ENCODE data around the gene GPR157.
A peak's percentile ranks its signal among the peaks of the same experiment; 100 is the strongest.

Gene GPR157

DNA sequence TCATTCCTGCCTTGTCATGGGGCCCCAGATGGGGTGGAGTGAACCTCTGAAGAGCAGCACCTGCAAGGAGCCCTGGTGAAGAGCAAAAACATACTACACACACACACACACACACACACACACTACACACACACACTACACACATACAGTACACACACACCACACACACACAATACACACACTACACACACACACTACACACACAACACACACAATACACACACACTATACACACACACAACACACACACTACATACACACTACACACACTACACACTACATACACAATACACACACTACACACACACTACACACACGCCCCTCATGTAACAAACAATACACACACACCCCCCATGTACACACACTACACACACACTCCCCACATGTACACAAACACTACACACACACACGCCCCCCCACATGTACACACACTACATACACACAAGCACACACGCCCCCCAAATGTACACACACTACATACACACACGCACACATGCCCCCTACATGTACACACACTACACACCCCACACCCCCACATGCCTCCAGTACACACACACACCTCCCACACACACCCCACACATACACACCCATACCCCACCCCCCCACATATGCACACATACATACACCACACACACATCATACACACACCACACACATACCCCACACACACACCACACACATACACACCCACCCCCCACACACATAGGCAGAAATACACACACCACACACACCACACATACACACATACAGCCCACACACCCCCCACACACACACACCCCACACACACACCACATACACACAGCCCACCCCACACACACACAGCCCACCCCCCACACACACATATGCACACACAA, 68.8 kb downstream of the GPR157 start:
- no peak for DNase-seq

DNA sequence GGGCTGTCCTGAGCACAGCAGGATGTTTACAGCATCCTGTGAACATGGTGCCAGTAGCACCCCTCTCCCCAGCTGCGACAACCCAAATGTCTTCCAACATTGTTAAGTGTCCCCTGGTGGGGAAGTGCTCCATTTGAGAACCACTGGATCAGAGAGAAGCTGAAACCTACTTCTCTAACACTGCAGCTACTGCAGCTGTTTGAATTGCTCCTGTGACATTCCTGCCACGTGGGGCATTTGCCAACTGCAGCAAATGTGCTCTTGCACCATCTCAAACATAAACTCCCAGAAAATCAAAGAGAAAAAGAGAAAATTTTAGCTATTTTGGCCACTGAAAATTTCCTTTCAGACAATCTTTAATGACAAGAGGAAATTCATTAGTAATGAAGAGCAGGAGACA, 70.4 kb downstream of the GPR157 start:
- DNase-seq, result peak; percentile 41 to 72

DNA sequence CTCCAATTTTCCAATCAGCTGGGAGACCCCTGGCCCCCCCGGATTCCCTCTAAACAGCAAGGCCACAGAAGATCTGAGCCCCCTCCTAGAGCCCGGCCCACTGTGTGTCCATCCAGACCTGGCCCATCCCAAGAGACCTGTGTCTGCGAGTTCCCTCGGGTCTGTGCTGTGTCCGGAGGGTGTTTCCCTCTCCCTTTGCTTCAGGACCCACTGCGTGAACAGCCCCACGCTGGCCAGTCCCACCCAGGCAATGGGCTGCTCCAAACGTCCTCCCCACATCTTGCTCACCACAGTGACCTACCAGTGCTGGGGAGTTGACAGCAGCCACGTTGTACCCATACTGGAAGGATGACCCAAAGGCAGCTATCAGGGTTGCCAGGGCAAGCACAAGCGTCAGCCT, 71.1 kb downstream of the GPR157 start:
- DNase-seq, result no peak

DNA sequence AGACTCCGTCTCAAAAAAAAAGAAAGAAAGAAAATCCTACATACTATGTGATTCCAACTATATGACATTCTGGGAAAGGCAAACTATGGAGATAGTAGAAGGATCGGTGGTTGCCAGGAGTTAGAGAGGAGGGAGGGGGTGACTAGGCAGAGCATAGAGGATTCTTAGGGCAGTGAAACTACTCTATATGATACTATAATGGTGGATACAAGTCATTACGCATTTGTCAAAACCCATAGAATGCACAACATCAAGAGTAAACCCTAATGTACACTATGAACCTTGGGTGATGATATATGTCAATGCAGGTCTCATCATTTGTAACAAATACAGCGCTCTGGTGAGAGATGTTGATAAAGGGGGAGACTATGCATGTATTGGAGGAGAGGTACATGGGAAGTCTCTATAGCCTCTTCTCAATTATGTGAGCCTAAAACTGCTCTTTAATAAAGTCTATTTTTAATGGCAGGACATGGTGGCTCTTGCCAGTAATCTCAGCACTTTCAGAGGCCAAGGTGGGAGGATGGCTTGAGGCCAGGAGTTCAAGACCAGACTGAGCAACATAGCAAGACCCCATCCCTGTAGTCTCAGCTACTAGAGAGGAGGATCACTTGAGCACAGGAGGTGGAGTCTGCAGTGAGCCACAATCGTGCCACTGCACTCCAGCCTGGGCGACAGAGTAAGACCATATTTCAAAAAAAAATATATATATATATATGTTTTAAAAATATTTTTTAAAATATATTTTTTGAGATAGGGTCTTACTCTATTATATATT, 76.4 kb downstream of the GPR157 start:
- no peak for DNase-seq

DNA sequence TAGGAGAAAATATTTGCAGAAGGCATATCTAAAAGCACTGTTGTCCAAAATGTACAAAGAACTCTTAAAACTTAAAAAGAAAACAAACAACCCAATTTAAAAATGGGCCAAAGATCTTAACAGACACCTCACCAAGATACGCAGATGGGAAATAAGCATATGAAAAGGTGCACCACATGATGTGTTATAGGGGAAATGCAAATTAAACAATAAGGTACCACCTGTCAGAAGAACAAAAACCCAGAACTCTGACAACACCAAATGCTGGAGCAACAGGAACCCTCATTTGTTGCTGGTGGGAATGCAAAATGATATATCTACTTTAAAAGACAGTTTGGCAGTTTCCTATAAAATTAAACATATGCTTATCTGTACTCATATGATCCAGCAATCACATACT, 77.5 kb downstream of the GPR157 start:
- no peak for DNase-seq

DNA sequence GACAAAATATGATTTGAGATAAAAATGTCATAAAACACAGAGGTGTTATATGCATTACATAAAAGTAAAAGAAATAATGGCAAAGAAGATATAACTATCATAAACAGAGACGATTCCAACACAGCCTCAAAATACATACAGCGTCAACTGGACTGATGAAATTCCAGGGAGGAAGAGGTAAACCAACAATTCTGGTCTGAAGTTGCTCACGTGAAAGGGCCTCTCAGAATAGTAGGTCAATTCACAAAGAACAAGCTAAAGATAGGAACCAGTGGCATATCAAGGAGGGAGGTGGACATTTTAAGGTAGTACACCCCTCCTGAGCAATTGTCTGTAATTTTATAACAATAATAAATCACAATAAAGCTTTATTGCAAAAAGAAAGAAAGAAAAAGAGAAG, 78.1 kb downstream of the GPR157 start:
- DNase-seq, result no peak

Data from inflammatory macrophage (primary cell).